ENCODE data around the gene TMEM259. TPM values are rescaled to one million over a fixed set of nuclear protein-coding genes. Genes with fewer than 3 reads are reported as not detected.

The TMEM259 gene
- total RNA-seq, 1 experiment from 2014 or later: 202 TPM

DNA sequence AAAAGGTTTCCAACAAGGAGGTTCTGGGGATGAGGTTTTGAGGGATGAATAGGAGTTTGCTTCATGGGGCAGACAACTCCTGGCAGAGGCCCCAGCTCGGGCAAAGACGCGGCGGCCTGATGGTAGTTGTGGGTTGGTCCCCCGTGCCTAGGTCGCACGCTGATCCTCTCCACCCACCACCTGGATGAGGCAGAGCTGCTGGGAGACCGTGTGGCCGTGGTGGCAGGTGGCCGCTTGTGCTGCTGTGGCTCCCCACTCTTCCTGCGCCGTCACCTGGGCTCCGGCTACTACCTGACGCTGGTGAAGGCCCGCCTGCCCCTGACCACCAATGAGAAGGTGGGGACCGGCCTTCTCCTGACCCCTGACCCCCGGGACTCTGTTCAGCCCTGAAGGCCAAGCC is 30.9 kb upstream of the TMEM259 start:
- POLR2A ChIA-PET: no interaction called here
- no peak overlapping the region for H3K4me3 ChIP-seq (replicated peaks in 1 of 2; ENCODE audit: low read depth in 1 of 2, low read length in 2 of 2)
- no peak for TF ChIP-seq CEBPB (IDR thresholded peaks at IDR 0.05; ENCODE audit: low read depth)
- TF ChIP-seq, protein P1, sequence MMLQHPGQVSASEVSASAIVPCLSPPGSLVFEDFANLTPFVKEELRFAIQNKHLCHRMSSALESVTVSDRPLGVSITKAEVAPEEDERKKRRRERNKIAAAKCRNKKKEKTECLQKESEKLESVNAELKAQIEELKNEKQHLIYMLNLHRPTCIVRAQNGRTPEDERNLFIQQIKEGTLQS (IDR thresholded peaks at IDR 0.05): no peak
- TF ChIP-seq, protein P2, sequence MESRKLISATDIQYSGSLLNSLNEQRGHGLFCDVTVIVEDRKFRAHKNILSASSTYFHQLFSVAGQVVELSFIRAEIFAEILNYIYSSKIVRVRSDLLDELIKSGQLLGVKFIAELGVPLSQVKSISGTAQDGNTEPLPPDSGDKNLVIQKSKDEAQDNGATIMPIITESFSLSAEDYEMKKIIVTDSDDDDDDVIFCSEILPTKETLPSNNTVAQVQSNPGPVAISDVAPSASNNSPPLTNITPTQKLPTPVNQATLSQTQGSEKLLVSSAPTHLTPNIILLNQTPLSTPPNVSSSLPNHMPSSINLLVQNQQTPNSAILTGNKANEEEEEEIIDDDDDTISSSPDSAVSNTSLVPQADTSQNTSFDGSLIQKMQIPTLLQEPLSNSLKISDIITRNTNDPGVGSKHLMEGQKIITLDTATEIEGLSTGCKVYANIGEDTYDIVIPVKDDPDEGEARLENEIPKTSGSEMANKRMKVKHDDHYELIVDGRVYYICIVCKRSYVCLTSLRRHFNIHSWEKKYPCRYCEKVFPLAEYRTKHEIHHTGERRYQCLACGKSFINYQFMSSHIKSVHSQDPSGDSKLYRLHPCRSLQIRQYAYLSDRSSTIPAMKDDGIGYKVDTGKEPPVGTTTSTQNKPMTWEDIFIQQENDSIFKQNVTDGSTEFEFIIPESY (IDR thresholded peaks at IDR 0.05; ENCODE audit: extremely low read depth, insufficient replicate concordance, low read length): no peak
- no peak for TF ChIP-seq CBX3 (IDR thresholded peaks at IDR 0.05; ENCODE audit: low read depth)
- no peak for TF ChIP-seq TCF7L2 (IDR thresholded peaks at IDR 0.05; ENCODE audit: borderline replicate concordance, extremely low read depth, insufficient read depth, insufficient read length)
- TF ChIP-seq ZFX (IDR thresholded peaks at IDR 0.05): no peak
- no peak for TF ChIP-seq MAX (IDR thresholded peaks at IDR 0.05)
- no peak for TF ChIP-seq SP1 (IDR thresholded peaks at IDR 0.05; ENCODE audit: low read depth)
- TF ChIP-seq SRF (IDR thresholded peaks at IDR 0.05; ENCODE audit: low read depth): no peak
- TF ChIP-seq ELF1 (IDR thresholded peaks at IDR 0.05; ENCODE audit: borderline replicate concordance, low read depth): no peak
- no peak for TF ChIP-seq FOSL1 (IDR thresholded peaks at IDR 0.05; ENCODE audit: low read depth)
- TF ChIP-seq EZH2phosphoT487 (IDR thresholded peaks at IDR 0.05; ENCODE audit: borderline replicate concordance): no peak
- TF ChIP-seq EZH2 (IDR thresholded peaks at IDR 0.05): no peak
- no peak for TF ChIP-seq ZNF274 (IDR thresholded peaks at IDR 0.05; ENCODE audit: low read depth, low read length)
- no peak for TF ChIP-seq JUND (IDR thresholded peaks at IDR 0.05)
- no peak for TF ChIP-seq EGR1 (IDR thresholded peaks at IDR 0.05; ENCODE audit: low read depth)
- TF ChIP-seq RAD21 (IDR thresholded peaks at IDR 0.05; ENCODE audit: low read depth): no peak
- TF ChIP-seq POLR2AphosphoS5 (IDR thresholded peaks at IDR 0.05; ENCODE audit: low read depth, low read length): no peak
- no peak for TF ChIP-seq SIN3A (IDR thresholded peaks at IDR 0.05; ENCODE audit: low read depth)
- peaks cover 2 to 9% of the 10 kb centered on the region in 2 experiments; a peak in 3 of 4 replicates for H3K36me3 ChIP-seq (ENCODE audit: control insufficient read depth in 1 of 2, insufficient read depth in 2 of 2, low read length in 2 of 2)
- H3K4me2 ChIP-seq (ENCODE audit: low read length): no peak overlapping the region
- no peaks in the 10 kb centered on the region for H4K20me1 ChIP-seq (ENCODE audit: insufficient read depth)
- CTCF ChIA-PET: no interaction called here
- no TSS peak for BruUV-seq (replicated peaks)
- no peak overlapping the region for H2AFZ ChIP-seq (ENCODE audit: low read depth, low read length, poor library complexity, severe bottlenecking)
- H3K9me3 ChIP-seq (ENCODE audit: control insufficient read depth in 1 of 2, insufficient read depth in 1 of 2, low read depth in 1 of 2, low read length in 2 of 2): no peaks in the 10 kb centered on the region
- no peak for DNase-seq (ENCODE audit: low read depth, low spot score)
- RAD21 ChIA-PET (ENCODE audit: low non-redundant PET in 1 of 2, low total read pairs in 2 of 2, uncharacterized antibody in 2 of 2, unreplicated experiment in 2 of 2): no interaction called here
- peak overlapping the region; percentile 8; the same call in 1 of the 2 replicates for H3K27ac ChIP-seq (ENCODE audit: low read depth, low read length)
- no peaks in the 10 kb centered on the region for H3K9me2 ChIP-seq (ENCODE audit: insufficient read depth)
- no peaks in the 10 kb centered on the region for H3K27me3 ChIP-seq (ENCODE audit: insufficient read depth, low read length)
- H3K79me2 ChIP-seq (ENCODE audit: insufficient read depth, low read length): no peaks in the 10 kb centered on the region
- peaks cover 0 to 16% of the 10 kb centered on the region in 2 experiments; a peak in 3 of 4 replicates for H3K4me1 ChIP-seq (ENCODE audit: control insufficient read depth in 1 of 2, insufficient read depth in 2 of 2, low read length in 2 of 2)
- no peak for ATAC-seq
- intact Hi-C loops (cut with micrococcal nuclease): no loop called here
- H3K9ac ChIP-seq (ENCODE audit: low read length): no peak overlapping the region

All from HCT116 (cell line).